Motor neuron (in vitro differentiated cells): Measurements from ENCODE around the gene HLA-DQB1. TPM values are rescaled to one million over a fixed set of nuclear protein-coding genes. Genes with fewer than 3 reads are reported as not detected.
"Not testable (repeated sequence)": the region's sequence is repeated elsewhere in the genome, so short reads cannot be mapped to it uniquely, and the experiment has no call there.

Experiments
- ATAC-seq, 8 experiments: fragments of 200-7000 bp; cut with Tn5 transposase; replicated peaks in 6 of 8; 2 replicates each; pipeline ENCODE4 v1.8.0; 2021; ENCODE audit warnings: mild to moderate bottlenecking in 8 of 8, moderate library complexity in 8 of 8
- H3K27ac ChIP-seq, 2 donors: fragments of 250-450 bp; sonication (Bioruptor Pico); 2 replicates each; pipeline ENCODE4 v1.9.0; 2021; ENCODE audit warnings: antibody characterized with exemption in 2 of 2, mild to moderate bottlenecking in 2 of 2, moderate library complexity in 1 of 2
- H3K4me1 ChIP-seq, 2 donors: fragments of 250-450 bp; sonication (Bioruptor Pico); replicated peaks in 1 of 2; 2 replicates each; pipeline ENCODE4 v1.6.1; 2021; ENCODE audit warnings: antibody characterized with exemption in 2 of 2, mild to moderate bottlenecking in 2 of 2, moderate library complexity in 1 of 2
- H3K4me3 ChIP-seq, 5 donors: fragments of 250-450 bp; sonication (Bioruptor Pico); 2 replicates each; pipeline ENCODE4 v1.9.0; 2021; ENCODE audit warnings: antibody characterized with exemption in 5 of 5, mild to moderate bottlenecking in 5 of 5, moderate library complexity in 4 of 5
- WGBS, 10 experiments: fragments of 450-650 bp; shearing (Covaris generic); methylation state at CpG; one replicate each; pipeline ENCODE4 v1.0.0; 2022; 5-methylcytosine and 5-hydroxymethylcytosine counted together
- in situ Hi-C, 9 experiments: fragments of 400-800 bp; cut with MboI; loops; one replicate each; pipeline ENCODE4 v1.15.0; 2021; ENCODE audit warnings: low sequenced_read_pairs in 9 of 9, low pct_unique_long_range_greater_than_20kb in 2 of 9; ENCODE audit not compliant: unreplicated experiment in 9 of 9
- total RNA-seq, 8 experiments: library from RNA; unstranded; fragments of 300-600 nt; gene quantifications; 2 replicates each; pipeline versions ENCODE4 v1.2.3 to v1.2.4, GENCODE V29; 2022

HLA-DQB1 gene
- total RNA-seq, 8 experiments from 2014 or later: 0.25 to 1.1 (median 0.54) TPM; not detected in 4

DNA sequence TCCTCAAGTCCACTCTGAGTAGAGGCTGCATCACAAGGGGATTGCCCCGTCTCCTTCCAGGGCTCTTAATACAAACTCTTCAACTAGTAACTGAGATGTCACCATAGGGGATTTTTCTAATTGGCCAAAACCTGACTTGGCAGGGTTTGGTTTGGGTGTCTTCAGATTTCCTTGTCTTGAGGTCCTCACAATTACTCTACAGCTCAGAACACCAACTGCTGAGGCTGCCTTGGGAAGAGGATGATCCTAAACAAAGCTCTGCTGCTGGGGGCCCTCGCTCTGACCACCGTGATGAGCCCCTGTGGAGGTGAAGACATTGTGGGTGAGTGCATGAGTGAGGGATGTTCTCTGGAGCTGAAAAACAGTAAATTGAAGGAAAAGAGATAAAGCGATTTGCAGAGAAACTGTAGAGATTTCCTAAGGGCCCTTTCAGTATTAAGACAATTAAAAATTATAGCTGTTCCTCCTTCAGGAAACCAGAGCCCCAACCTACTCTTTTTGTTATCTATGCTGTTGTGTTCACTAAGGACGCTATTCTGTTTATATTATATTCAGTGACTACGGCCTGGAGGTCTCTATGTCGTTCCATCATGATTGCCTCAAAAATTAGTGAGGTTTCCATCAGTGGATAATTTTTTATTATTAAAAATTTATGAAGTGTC is 29.1 kb downstream of the HLA-DQB1 start, which contains the start of gene HLA-DQA1:
TSS of gene HLA-DQA1 (plus strand) at position 188 of the 662 bp plus-strand sequence. CDS start at position 241, 53 bp downstream.
- Histone ChIP-seq H3K4me1 (no peaks in the 10 kb centered on the region), H3K27ac (no peak within 1 kb of the TSS), H3K4me3 (no peak within 1 kb of the TSS)
- WGBS, 10 experiments: 0 to 70% (median 35%) methylated on average over 2 to 6 of the region's 7 CpGs; no CpG with 5 or more reads in 2 of the 10 experiments
- in situ Hi-C loops: no loop called here
- ATAC-seq: peak in 1 of 8 experiments; percentile 41

DNA sequence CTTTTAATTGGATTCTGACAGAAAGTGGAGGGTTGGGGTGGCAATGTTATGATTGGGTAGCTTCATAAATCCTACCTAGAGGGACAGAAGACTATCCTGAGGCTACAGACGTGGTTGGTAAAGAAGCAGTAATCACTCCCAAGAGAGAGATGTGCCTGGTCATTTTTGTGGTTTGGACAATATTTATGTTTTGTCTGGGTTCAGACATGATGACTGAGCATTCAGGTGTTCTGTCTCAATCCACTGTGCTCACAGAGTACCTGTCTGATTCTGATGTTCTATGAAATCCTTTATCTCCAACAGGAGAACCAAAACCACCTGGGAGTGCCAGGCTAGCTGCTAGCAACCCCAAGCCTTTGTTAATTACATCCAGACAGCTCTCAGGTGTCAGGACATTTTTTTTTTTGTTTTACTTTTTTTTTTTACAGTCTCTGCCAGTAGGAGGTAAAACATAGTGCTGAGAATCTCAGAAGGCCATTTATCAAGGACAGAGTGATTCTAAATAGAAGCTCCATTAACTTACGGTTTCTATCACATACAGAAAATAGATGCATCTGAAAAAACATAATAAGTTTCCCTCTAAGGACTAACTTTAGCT is 30.8 kb downstream of the HLA-DQB1 start:
- in situ Hi-C loops: no loop called here

DNA sequence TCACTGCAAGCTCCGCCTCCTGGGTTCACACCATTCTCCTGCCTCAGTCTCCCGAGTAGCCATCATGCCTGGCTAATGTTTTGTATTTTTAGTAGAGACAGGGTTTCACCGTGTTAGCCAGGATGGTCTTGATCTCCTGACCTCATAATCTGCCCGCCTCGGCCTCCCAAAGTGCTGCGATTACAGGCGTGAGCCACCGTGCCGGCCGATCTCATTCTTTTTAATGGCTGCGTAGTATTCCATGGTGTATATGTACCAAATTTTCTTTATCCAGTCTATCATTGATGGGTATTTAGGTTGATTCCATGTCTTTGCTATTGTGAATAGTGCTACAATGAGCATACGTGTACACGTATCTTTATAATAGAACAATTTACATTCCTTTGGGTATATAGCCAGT is 36.7 kb downstream of the HLA-DQB1 start:
- H3K27ac ChIP-seq, ATAC-seq, H3K4me3 ChIP-seq, H3K4me1 ChIP-seq, in situ Hi-C loops: not testable (repeated sequence)
- WGBS, 10 experiments: 92 to 100% (median 100%) methylated on average over 2 to 3 of the region's 13 CpGs; no CpG with 5 or more reads in 7 of the 10 experiments

More for the DNA sequence above, 30.8 kb downstream of the HLA-DQB1 start:
- H3K4me3 ChIP-seq: no peak overlapping the region
- 0 to 80% (median 35%) methylated on average over 1 to 2 of the region's 2 CpGs; no CpG with 5 or more reads in 1 of the 10 experiments for WGBS, 10 experiments
- no peak overlapping the region for H3K27ac ChIP-seq
- no peaks in the 10 kb centered on the region for H3K4me1 ChIP-seq
- ATAC-seq: no peak

DNA sequence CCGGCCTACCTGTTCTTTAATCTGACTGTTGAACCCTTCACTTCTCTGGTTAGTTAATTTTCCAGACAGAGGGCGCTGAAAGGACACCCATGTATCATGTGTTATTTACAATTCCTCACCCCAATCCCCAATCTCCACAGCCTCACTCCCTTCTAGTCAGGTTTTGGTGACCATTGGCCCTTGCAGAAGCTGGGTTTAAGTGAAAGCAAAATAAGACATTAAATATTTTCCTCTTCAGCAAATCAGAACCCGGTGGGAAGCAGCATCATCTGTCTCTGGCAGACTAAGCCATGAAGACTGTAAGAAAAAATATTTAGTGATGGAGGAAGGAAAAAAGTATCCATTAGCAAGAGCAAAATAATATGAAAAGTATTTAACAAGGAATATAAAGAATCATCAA is 38.6 kb downstream of the HLA-DQB1 start:
- peak in 2 of 8 experiments; percentile 70 to 75 for ATAC-seq
- no peak overlapping the region for H3K27ac ChIP-seq
- in situ Hi-C loops: no loop called here

DNA sequence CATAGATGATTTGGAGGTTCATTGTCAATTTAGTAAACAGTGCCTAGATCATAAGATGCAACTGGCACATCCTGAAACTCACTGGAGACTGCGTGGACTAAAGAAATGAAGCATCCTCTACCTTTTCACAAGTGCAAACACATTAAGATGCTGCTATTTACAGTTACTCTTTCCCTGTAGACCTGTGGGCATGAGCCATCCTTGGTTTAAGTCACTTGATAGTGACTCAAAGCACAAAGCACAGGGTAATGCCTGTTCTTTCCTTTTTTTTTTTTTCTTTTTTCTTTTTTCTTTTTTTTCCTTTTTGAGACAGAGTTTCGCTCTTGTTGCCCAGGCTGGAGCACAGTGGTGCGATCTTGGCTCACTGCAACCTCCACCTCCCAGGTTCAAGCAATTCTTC is 39.2 kb downstream of the HLA-DQB1 start:
- no peak overlapping the region for H3K27ac ChIP-seq
- ATAC-seq: no peak
- no peaks in the 10 kb centered on the region for H3K4me1 ChIP-seq
- in situ Hi-C loops: no loop called here
- WGBS, 10 experiments: 0 to 75% (median 29%) methylated on average over 1 to 2 of the region's 3 CpGs; no CpG with 5 or more reads in 4 of the 10 experiments
- no peak overlapping the region for H3K4me3 ChIP-seq

More for the DNA sequence above, 38.6 kb downstream of the HLA-DQB1 start:
- Histone ChIP-seq H3K4me1 (no peaks in the 10 kb centered on the region), H3K4me3 (no peak overlapping the region)
- WGBS, 10 experiments: 0 to 88% (median 20%) methylated on average over 1 to 3 of the region's 3 CpGs; no CpG with 5 or more reads in 1 of the 10 experiments

DNA sequence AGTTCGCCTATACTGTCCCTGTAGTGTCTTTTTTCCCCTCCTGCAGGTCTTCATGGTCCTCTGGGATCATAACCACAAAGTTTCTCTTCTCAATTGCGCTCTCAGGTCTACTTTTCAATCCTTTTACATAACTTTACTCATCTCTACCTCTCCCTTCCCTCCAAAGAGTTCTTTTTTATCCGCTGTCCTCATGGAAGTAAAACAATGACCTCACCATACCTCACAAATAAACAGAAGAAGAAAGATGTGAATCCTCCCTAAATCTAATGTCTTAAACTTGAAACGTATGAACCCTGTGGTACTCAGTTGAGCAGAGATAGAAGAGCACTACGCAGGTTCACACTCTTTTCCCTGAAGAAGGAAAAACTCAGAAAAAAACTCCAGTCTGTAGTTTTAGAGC is 41.3 kb downstream of the HLA-DQB1 start:
- WGBS, 10 experiments: 0 to 89% (median 5%) methylated on average over 1 to 5 of the region's 5 CpGs
- ATAC-seq: no peak
- Histone ChIP-seq H3K4me1 (no peaks in the 10 kb centered on the region), H3K4me3 (no peak overlapping the region), H3K27ac (no peak overlapping the region)
- in situ Hi-C loops: no loop called here

DNA sequence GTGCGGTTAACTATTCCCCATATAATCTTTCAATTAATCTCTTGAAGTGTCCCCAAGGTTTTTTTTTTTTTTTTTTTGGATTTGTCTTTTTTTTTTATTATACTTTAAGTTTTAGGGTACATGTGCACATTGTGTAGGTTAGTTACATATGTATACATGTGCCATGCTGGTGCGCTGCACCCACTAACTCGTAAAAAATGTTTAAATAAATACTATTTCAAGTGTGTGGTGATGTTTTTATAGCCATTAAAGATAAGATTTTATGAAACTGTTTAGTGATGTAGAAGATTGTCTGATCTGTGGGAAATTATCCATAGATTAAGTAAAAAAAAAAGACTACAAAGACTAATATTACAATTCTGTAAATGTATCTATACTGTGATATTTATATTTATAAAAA is 41.9 kb downstream of the HLA-DQB1 start:
- Histone ChIP-seq H3K4me1 (no peaks in the 10 kb centered on the region), H3K27ac (no peak overlapping the region), H3K4me3 (no peak overlapping the region)
- ATAC-seq: no peak
- in situ Hi-C loops: no loop called here
- WGBS, 10 experiments: 0 to 93% (median 60%) methylated on average over 1 to 3 of the region's 3 CpGs; no CpG with 5 or more reads in 6 of the 10 experiments

DNA sequence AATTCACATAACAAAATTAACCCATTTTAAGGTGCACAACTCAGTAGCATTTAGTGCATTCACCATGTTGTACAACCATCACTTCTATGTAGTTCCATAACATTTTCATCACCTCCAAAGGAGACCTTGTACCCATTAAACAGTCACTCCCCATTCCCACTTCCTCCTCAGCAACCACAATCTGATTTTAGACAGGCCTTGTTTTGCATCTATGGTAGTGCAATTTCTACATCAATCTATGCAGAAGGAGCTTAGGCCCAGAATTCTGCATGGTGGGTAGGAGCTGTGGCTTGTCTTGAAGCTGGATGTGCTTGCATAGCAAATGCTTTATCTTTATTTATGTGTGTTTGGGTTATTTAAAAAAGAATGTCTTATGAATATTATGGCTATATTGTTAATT is 42.8 kb downstream of the HLA-DQB1 start:
- Histone ChIP-seq H3K4me1 (no peaks in the 10 kb centered on the region), H3K4me3 (no peak overlapping the region), H3K27ac (no peak overlapping the region)
- ATAC-seq: peak in 1 of 8 experiments; percentile 38
- in situ Hi-C loops: no loop called here

DNA sequence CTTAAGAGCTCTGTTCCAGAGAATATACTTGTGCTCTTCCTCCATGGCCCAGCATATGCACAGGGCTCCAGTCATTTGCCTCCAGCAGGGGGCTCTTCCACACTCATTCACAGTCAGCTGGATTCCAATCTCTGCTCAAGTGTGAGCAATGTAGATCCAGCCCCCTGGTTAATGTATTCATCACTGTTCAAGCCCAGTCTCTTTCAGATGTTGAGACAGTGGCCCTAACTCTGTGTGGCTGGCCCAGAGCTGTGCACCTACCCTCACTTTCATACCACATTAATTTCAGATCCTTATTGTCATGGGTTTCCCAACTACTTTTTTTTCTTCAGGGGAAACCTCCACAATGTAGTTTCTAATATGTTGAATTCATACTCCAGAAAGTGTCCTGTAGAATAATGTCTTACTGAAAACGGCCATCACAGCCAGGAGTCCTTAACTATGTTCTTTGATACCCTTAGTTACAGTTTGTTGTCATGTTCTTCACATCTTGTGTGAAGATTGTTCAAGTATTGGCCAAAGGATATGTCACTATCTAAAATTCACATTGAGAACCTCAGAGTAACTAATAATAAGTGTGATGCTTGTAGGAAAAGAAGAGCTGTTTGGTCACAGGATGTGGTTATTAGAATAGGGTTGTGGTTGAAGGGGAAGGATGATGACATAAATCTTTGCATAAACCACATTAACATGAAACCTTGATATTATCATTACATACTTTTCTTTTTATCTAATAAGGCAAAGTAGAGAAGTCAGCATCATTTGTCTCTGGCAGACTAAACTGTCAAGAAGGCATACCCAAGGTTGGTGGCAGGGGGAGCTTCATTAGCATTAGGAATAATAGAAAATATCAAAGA is 43.7 kb downstream of the HLA-DQB1 start:
- 0 to 75% (median 29%) methylated on average over 1 of the region's 1 CpG; no CpG with 5 or more reads in 4 of the 10 experiments for WGBS, 10 experiments
- Histone ChIP-seq H3K4me1 (no peaks in the 10 kb centered on the region), H3K27ac (no peak overlapping the region), H3K4me3 (no peak overlapping the region)
- ATAC-seq: peak in 6 of 8 experiments; percentile 31 to 94 (median 62)
- in situ Hi-C loops: no loop called here

DNA sequence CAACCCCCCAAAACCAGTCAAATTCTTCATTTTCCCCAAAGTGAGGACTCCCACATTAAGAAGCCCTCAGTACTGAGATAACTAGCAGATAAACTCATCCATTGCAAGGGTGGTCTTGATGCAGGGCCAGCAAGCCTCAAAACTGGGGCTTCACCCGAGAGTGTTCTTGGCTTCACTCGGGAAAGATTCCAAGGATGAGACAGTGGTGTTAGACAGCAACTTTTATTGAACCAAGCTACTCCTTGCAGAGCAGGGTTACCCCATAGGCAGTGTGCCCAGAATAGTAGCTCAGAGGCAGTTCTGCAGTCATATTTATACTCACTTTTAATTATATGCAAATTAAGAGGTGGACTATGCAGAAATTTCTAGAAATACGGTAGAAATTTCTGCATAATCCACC is 45.1 kb downstream of the HLA-DQB1 start:
- ATAC-seq: no peak
- H3K27ac ChIP-seq: no peak overlapping the region
- WGBS, 10 experiments: 10 to 84% (median 75%) methylated on average over 1 to 3 of the region's 3 CpGs; no CpG with 5 or more reads in 5 of the 10 experiments
- no peaks in the 10 kb centered on the region for H3K4me1 ChIP-seq
- in situ Hi-C loops: no loop called here
- no peak overlapping the region for H3K4me3 ChIP-seq

DNA sequence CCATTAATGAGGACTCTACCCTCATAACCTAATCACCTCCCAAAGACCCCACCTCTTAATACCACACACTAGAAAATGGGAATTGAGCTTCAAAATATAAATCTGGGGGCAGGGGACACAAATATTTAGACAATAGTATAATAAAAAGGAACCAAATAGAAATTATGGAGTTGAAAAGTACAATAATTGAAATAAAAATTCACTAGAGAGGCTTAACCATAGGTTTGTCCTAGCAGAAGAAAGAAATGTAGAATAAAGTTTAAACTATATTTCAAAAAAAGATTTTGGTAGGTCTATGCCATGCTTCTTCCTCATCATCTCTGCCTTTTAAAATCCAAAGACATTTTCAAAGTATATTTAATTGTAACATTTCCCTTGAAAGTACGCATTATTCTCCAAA is 48.7 kb downstream of the HLA-DQB1 start:
- no peaks in the 10 kb centered on the region for H3K4me1 ChIP-seq
- in situ Hi-C loops: no loop called here
- no peak overlapping the region for H3K4me3 ChIP-seq
- 8 to 100% (median 53%) methylated on average over 1 of the region's 1 CpG; no CpG with 5 or more reads in 2 of the 10 experiments for WGBS, 10 experiments
- H3K27ac ChIP-seq: no peak overlapping the region
- no peak for ATAC-seq

DNA sequence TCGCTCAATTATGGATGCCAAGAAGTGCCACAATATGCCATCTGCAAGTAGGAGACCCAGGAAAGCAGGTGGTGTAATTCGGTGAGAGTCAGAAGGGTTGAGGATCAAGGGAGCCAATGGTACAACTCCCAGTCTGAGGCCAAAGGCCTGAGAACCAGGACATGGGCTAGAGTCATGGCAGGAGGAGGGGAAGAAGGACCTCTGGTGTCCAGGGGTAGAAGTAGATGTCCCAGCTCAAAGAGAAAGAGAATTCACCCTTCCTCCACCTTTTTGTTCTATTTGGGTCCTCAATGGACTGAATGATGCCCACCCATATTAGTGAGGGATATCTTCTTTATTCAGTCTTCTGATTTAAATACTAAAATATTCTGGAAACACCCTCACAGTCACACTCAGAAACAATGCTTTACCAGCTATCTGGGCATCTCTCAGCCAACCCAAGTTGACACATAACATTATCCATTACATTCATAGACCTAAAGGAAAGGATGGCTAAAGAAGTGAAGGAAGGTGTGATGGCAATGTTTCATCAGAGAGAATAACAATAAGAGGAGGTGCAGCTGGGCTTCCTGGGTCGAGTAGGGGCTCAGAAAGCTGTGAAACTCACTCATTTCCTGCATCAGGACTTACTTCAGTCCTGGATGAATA is 50.4 kb downstream of the HLA-DQB1 start:
- no peak for ATAC-seq
- no peaks in the 10 kb centered on the region for H3K4me1 ChIP-seq
- no peak overlapping the region for H3K27ac ChIP-seq
- no peak overlapping the region for H3K4me3 ChIP-seq
- in situ Hi-C loops: no loop called here
- 0 to 80% (median 31%) methylated on average over 1 to 3 of the region's 3 CpGs for WGBS, 10 experiments
